NCI-H2227 treated with DMSO at 0.1 percent for 48 hours (cell line): ENCODE measurements around the gene CHRNA7.

Experiments
- DNase-seq: peaks from one replicate; lab custom pipeline; 2025; lab: John Stamatoyannopoulos, UW

Gene CHRNA7

DNA sequence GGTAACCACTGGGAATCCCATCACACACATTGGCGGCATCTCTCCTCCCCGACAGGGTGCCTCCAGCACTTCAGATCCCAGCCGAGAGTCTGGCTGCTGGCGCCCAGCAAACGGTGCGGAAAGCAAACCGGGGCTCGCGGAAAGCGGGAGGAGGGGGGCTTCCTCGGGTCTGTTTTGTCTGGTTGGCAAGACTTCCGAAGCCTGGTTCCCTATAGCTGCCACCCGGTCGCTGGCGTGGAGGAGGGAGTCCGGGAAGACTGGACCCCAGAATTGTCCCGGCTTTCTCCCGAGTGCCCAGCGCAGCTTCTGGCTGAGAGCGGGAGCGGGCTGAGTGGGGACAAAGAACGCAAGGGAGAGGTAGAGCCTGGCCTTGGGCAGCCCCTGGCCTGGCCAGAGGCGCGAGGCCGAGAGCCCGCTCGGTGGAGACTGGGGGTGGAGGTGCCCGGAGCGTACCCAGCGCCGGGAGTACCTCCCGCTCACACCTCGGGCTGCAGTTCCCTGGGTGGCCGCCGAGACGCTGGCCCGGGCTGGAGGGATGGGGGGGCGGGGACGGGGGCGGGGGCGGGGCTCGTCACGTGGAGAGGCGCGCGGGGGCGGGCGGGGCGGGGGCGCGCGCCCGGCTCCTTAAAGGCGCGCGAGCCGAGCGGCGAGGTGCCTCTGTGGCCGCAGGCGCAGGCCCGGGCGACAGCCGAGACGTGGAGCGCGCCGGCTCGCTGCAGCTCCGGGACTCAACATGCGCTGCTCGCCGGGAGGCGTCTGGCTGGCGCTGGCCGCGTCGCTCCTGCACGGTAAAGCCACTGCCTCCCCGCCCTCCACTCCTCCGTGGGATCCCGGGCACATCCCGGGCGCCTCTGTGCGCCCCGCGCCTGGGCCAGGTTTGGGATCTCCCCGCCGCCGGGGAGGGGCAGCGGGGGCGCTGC is at the start of gene CHRNA7:
TSS of gene CHRNA7 (plus strand) at position 654 of the 920 bp plus-strand sequence. CDS start at position 734, 80 bp downstream.
- DNase-seq: peak; percentile 66

DNA sequence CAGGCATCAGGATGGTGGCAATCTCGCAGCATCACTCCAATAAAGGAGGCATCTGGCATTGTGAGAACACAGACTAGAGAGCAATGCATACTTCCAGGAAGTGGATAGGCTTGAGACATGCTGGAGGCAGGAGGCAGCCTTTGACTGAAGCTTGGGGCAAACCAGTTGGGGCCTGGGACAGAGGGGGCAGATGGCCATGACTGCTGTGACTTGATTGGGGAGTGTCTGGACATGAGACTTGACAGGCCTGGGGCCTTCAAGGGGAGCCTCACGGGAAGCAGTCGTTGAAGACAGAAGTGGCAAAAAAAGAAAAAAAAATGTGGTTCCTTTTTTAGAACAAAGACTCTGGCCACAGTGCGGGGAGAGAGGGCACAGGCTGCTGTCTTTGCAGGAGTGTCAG is 44.7 kb upstream of the CHRNA7 start:
- no peak for DNase-seq

DNA sequence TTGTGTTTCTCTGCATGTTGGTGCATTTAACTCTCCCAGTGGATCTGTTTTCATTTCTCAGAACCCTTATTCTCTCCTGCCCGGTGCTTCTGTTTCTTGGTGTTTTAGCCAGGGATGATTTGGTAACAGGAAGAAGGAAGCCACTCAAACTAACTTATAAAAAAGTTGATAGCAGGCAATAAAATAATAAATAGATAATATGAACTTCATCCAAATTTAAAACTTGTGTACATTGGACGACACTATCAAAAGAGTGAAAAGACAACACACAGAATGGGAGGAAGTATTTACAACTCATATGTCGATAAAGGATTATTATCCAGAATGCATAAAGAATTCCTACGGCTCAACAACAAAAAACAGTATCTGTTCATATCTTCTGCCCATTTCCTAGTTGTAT is 37.3 kb upstream of the CHRNA7 start:
- no peak for DNase-seq

DNA sequence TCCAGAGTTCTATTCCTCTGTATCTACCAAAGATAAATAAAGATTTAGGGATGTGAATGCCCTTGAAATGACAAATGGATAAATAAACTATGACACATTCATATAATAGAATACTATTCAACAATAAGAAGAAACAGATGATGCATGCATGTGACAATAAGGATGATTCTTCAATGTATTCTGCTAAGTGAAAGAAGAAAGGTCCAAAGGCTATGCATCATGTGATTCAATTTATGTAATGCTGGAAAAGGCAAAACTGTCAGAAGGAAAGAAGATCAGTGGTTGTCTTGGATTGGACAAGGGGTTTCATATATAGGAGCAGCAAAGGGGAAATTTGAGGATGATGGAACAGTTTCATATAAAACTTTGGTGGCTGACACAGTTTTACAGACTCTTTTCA is 32.6 kb upstream of the CHRNA7 start:
- no peak for DNase-seq

DNA sequence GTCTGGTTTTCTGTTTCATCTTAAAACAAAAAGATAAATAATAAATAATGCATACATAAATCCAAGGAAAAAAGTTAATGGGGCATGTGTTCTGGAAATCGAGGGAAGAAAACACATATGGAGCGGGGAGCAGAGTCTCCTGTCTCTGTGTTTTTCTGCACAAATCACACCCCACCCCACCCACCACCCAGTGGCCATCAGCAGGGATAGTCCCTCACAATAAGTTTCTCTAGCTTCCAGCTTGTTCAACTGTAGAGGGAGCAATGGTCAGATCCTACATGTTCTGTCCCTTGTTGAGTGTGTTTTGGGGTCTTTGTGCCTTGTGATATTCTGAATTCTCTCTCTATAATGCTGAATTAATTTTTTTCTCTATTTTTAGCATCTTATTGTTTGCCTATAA is 26.8 kb upstream of the CHRNA7 start:
- DNase-seq: no peak

DNA sequence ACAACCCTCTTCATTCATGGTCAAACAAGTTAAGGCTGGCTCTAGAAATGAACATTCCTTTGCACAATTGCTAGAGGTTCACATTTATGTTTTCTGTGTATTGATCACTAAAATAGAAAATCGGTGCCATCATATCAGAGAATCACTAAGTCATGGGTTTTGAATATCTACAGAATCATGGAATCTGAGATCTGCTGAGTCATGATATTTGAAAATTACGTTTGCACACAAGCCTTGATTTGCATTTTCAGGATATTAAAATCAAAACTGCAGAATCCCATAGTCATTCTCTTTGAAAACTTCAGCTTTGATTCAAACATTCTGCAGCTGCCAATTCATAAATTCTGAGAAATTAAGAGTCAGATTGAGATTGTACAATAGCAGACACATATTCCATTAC is 26.1 kb upstream of the CHRNA7 start:
- no peak for DNase-seq

DNA sequence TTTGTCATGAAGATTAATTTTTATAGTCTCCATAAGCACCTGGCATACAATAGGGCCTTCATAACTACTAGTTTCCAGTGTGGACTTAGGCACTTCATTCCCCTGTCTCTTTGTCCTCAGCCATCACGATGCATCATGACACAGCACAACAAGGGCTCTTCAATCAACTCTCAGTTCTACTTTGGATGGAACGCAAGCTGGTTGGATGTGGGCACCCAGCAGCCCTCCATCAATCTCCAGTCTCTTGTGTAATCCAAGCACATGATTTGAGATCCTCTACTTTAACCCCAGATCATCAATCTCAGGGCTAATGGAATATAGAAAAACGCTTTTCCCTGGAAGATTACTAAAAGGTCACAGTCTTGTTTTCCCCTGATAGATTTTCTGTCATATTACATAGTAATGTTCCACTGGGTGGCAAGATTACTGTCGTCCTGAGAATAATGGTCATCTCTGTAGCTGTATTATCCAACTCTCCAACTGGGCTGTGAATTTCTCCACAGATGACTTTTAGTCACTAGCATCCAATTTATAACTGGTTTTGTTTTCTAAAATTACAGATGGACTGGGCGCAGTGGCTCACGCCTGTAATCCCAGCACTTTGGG is 22.9 kb upstream of the CHRNA7 start:
- peak; percentile 47 for DNase-seq

DNA sequence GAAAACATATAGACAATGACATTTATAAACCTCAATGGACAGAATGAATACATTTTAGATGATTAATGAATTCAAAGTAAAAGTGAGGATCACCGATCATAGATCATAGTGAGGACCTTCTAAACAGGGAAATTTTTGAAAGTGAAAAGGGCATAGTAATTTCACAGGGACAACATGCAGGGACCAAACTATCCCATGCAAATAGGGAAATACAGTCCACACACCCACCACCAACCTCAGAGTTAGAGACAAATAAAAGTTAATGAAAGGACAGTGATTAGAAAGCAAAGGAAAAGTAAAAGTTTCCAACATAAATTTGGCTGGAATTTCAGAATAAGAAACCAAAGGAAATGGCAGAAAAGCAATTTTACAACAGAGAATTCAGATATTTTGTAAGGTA is 15.4 kb upstream of the CHRNA7 start:
- DNase-seq: no peak

DNA sequence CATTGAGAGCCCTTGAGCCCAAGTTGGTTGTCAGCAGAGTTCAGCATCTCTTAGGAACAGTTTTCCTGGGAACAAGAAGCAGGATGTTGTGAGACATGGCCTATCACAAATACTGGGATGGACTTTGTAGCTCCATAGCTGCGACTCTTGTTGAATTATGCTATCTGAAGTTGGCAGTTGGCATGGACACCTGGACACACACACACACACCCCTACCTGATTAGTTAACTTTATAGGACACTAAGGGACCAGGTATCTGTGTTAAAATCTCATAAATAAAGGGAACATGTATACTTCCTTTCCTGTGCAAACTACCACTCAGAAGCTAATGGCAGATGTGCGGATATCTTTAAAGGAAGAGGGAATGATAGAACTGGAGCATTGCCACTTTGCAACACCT is 10.2 kb upstream of the CHRNA7 start:
- no peak for DNase-seq

DNA sequence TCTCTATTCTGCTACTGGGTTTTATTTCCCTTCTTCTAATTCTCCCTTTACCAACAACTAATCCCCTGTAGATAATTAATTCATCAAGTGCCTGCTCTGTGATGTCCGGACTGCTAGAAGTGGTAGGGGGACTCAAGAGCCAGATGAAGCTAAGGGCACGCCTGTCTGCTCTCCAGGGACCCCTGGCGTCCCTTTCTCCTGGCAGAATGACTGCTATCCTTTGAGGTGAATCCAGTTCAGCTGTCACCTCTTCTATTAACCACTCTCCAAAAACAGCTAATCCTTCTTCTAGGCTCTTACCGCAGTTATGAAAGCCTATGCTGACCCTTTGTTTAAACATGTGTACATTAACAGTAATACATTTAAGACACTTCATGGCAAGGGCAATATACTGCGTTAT is 1.4 kb upstream of the CHRNA7 start:
- no peak for DNase-seq

DNA sequence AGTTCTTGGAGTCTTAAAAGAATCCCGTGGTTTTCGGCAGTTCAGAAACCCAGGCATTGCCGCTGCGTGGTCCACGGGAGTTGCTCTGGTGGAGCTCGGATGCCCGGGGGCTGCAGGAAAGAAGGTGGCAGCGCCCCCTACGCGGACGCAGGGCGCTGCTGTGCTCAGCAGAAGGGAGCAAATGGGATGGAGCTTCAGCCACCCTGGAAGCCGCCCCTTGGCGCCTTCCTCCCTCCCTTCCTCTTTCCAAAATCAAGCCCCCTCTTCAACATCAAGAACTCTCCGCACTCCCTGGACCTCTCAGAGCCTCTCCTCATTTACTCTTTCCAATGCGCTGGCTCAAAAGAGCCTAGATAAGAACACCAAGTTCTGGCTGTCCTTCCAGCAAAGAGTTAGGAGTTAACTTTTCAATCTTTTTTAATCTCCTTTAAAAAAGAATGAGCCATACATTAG is 880 bp upstream of the CHRNA7 start:
- peak; percentile 8 for DNase-seq

DNA sequence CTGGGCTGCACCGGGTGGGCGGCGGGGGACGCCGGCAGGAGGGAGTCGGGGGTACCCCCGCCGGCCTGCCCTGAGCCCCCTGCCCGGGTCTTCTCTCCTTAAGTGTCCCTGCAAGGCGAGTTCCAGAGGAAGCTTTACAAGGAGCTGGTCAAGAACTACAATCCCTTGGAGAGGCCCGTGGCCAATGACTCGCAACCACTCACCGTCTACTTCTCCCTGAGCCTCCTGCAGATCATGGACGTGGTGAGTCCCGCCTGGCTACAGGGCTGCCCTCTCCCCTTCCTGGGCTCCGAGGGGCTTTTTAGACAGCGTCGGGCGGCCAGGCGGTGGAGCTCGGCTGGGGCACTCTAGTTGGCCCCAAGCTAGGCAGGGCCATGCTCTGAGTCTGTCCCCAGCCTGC is 480 bp downstream of the CHRNA7 start:
- DNase-seq: no peak

DNA sequence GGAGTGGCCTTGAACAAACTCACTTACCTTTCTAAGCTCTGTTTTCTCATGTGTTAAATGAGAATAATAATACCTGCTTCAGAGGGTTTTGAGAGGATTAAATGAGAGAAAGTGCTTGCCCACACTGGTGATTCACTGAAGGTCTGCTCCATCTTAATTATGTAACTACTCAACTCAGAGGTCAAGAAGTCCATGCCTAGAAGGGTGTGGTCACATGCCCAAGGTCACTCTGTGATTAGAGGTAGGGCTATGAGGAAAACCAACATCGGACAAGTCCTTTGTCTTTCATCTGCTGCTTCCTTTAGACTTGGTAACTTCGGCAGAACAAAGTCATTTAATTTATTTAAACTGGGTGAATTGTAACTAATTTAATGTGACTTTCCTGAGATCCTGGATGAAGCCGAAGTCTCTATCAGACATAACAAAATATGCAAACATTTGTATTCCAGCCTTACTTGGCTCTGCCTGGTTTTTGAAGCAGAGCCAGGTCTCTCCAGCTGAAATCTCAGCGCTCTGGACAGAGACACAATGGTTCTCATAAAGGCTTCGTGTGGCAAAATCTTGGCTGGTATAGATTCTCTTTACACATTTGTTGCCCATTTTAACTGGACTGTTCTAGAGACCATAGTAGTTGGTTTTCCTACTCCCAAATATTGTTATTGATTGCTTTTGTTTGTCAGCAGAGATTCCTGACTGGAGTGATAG is 3.0 kb downstream of the CHRNA7 start:
- no peak for DNase-seq

DNA sequence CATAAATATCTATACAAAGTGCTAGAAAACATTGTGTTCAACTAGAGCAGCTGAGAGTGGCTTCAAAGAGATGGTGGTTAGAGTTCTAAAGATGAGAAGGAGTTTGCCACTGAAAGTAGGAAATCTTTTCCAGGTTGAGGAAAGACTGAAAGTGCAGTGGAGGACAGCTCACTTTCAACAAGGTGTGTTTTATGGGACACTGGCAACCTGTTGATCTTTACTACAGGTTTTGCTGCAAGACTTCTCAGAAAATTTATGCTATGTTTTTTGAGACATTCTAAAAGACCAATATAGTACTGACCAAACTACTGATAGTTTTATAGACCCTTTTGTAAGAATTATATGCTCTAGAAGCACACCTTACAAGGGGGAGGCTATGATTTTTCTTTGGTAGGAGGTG is 3.8 kb downstream of the CHRNA7 start:
- no peak for DNase-seq

DNA sequence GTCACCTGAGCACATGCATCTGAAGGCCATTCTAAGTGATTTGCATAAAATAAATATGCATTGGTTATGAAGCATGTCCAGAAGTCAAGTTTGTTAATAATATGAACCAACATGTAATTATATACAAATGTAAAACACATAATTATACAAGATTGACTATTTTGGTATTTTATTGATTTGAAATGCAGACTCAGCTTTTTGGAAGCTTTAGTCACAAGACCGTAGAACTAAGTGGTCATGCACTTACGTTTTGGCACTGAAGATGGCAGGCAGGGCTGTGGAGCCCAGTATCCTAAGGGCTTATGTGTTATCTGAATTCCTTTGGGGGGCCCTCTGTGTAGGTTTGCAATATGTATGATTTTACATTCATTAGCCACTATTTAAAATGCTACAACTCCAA is 5.0 kb downstream of the CHRNA7 start:
- no peak for DNase-seq

DNA sequence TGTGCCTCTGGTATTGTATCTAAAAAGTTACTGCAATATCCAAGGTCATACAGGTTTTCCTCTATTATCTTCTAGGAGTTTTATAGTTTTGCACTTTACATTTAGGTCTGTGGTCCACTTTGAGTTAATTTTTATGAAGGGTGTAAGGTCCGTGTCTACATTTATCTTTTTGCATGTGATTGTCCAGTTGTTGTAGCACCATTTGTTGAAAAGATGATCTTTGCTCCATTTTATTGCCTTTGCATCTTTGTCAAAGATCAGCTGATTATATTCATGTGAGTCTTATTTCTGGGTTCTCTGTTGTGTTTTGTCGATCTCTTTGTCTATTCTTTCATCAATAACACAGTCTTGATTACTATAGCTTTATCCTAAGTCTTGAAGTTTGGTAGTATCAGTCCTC is 6.7 kb downstream of the CHRNA7 start:
- DNase-seq: no peak

DNA sequence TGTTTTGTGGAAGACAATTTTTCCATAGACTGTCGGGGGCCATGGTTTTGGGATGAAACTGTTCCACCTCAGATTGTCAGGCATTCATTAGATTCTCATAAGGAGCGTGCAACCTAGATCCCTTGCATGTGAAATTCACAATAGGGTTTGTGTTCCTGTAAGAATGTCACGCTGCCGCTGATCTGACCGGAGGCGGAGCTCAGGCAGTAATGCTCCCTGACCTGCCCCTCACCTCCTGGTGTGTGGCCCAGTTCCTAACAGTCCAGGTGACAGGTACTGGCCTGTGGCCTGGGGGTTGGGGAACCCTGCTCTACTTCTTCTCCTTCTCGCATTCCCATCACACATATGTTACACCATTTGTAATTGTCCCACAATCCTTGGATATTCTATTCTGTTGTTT is 11.0 kb downstream of the CHRNA7 start:
- DNase-seq: no peak

DNA sequence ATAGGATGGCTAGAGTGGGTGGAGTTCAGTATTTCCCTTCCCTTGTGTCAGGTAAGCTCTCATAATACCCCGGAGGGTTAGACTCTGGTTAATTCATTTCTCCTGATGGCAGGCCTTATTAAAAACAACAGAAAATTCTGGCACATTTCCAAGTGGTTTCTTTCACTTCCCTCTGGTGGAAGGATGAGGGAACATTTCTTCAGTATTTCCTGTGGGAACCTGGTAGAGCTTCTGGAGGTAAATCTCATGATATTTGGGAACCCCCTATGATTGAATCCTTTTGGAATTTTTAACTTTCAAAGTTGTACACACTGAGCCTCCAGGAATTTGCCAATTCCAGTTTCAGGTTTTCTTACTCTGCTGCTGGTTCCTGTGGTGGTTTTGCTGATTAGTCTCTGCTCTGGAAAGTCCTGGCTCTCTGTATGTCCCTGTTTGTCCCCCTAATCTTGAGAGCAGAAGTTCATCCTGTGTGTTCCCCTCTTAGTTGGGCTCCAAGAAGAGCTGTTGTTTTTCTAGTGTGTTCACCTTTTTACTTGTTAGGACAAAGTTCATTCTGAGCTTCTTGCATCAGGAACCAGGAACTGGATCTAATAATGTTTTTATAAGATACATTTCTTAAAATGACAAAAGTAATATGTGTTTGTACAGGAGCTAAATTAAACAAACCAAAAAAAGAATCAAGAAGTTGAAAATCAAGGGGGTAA is 12.1 kb downstream of the CHRNA7 start:
- no peak for DNase-seq

DNA sequence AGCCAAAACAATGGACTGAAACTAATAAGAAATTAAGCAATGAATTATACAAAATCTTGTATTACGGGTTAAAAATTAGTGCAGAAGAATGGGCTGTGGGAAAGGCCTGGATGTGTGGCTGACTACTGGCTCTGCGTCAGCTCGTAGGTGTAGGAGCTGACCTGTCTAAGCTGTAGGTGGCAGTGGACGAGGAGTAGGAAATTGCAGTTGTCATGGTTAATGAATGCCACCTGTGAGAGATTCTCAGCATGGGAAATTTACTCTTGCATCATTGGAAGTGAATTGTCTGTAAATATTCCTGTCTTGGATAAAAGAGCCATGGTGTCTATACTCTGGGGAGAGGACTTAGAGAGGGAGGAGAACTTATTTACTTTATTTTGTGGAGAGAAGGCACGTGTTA is 23.4 kb downstream of the CHRNA7 start:
- DNase-seq: no peak

DNA sequence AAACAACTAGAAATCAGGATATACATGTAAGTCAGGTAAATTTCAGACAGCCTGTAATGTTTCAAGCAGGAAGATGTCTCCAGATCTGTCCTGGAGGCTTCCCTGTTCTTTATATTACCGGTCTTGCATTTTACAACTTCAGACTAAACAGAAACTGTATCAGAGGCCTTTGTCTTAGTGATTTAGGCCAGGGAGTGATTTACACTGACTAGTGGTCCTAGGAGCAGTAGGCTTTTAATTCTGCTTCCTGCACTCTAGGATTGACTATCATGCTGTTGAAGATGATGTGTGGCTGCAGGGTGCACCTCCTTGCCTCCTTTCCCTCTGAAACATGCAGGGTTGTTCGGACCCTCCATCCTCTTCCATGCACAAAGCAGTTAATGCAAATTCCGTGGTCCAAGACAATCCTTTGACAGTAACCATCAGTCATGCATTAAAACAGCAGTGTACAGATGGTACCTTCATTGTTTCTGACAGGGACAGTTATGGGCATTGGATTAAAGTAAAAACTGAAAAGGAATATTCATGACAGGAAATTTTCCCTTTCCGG is 27.6 kb downstream of the CHRNA7 start:
- no peak for DNase-seq

DNA sequence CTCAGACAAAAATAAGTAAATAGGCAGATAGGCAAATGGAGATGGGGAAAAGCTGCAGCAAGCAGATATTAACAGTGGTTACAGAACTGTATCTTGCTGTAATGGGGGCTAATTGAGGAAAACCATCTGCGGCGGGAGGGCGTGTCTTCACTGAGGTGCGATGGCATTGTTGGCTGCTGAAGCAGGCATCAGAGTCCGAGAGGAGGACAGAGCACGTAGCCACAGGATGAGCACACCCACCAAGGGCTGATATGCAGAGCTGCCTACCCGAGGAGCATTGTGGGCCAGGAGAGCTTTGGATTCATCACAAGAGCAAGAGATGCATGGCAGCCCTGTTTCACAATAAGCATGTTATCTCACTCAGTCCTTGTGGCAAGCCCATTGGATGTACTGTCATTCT is 30.4 kb downstream of the CHRNA7 start:
- no peak for DNase-seq

DNA sequence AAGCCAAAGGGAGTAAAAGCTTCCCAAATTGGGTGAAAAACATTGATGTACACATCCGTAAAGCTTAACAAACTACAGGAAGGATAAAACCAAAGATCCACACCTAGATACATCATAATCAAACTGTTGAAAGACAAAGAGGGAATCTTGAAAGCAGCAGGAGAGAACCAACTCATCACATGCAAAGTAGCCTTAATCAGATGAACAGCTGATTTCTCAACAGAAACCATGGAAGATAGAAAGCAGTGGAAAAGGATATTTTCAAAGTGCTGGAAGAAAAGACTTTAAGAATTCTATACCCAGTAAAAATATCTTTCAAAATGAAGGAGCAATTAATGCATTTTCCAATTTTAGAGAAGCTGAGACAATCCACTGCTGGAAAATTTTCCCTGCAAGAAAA is 36.8 kb downstream of the CHRNA7 start:
- no peak for DNase-seq
